CD4-positive, alpha-beta memory T cell (primary cell): ENCODE results near the gene CIAO2A. TPM values are rescaled to one million over a fixed set of nuclear protein-coding genes. Genes with fewer than 3 reads are reported as not detected.

Experiments used
- CTCF ChIA-PET: fragments of 350-600 bp; sonication (Branson Sonifier 250); formaldehyde crosslinking; loops from one replicate; lab custom pipeline; 2021; ENCODE audit warnings: inconsistent platforms; ENCODE audit not compliant: partially characterized antibody; lab: Charles Lee
- POLR2A ChIA-PET: fragments of 350-600 bp; sonication (Branson Sonifier 250); formaldehyde crosslinking; loops from one replicate; lab custom pipeline; 2021; ENCODE audit not compliant: partially characterized antibody; lab: Charles Lee
- DNase-seq, 5 donors: peaks; one replicate each; pipeline versions ENCODE4 v3.0.0 to v3.0.0-alpha.2; 2020 to 2022; ENCODE audit warnings: mixed read lengths in 1 of 5
- H3K27ac ChIP-seq: one replicate; pipeline ENCODE4 v1.7.0; 2013; ENCODE audit warnings: low read depth, low read length
- H3K27me3 ChIP-seq: 2 replicates; pipeline ENCODE4 v1.7.0; 2013; ENCODE audit warnings: mild to moderate bottlenecking, low read length, moderate library complexity; ENCODE audit not compliant: insufficient read depth
- H3K36me3 ChIP-seq: 2 replicates; pipeline ENCODE4 v1.7.0; 2013; ENCODE audit warnings: mild to moderate bottlenecking, low read length, moderate library complexity; ENCODE audit not compliant: insufficient read depth
- H3K4me1 ChIP-seq: 2 replicates; pipeline ENCODE4 v1.7.0; 2013; ENCODE audit warnings: mild to moderate bottlenecking, low read length, moderate library complexity; ENCODE audit not compliant: insufficient read depth
- H3K4me3 ChIP-seq, 2 donors: one replicate each; pipeline ENCODE4 v1.7.0; 2013; ENCODE audit warnings: low read length in 2 of 2, mild to moderate bottlenecking in 1 of 2
- H3K9me3 ChIP-seq, 2 donors: one replicate each; pipeline ENCODE4 v1.7.0; 2013; ENCODE audit warnings: low read length in 2 of 2, control low read depth in 1 of 2; ENCODE audit not compliant: control insufficient read depth in 1 of 2
- H3K27ac Mint-ChIP-seq, 7 donors: one replicate each; pipeline ENCODE4 v1.8.0; 2020 to 2021; ENCODE audit warnings: mixed read lengths in 7 of 7, mild to moderate bottlenecking in 6 of 7, inconsistent platforms in 3 of 7, moderate library complexity in 3 of 7
- H3K27me3 Mint-ChIP-seq, 2 donors: one replicate each; pipeline ENCODE4 v1.8.0; 2020 to 2021; ENCODE audit warnings: mixed read lengths in 2 of 2
- H3K36me3 Mint-ChIP-seq, 2 donors: one replicate each; pipeline ENCODE4 v1.8.0; 2020 to 2021; ENCODE audit warnings: mixed read lengths in 2 of 2, inconsistent platforms in 1 of 2, mild to moderate bottlenecking in 1 of 2
- H3K4me1 Mint-ChIP-seq, 4 donors: one replicate each; pipeline ENCODE4 v1.8.0; 2020 to 2021; ENCODE audit warnings: mixed read lengths in 4 of 4, mild to moderate bottlenecking in 1 of 4
- H3K4me3 Mint-ChIP-seq, 8 donors: one replicate each; pipeline ENCODE4 v1.8.0; 2020 to 2021; ENCODE audit warnings: mixed read lengths in 8 of 8, mild to moderate bottlenecking in 7 of 8, moderate library complexity in 6 of 8, inconsistent platforms in 3 of 8
- H3K9me3 Mint-ChIP-seq, 8 donors: one replicate each; pipeline ENCODE4 v1.8.0; 2020 to 2021; ENCODE audit warnings: mixed read lengths in 8 of 8, mild to moderate bottlenecking in 5 of 8, inconsistent platforms in 3 of 8, moderate library complexity in 1 of 8
- intact Hi-C: fragments of 100-400 bp; cut with micrococcal nuclease; formaldehyde crosslinking; loops from one replicate; pipeline ENCODE4 v1.15.1; 2023
- polyA plus RNA-seq, 2 donors: library from polyadenylated mRNA; unstranded; fragments of 300-500 nt; fragmentation: Illumina TruSeq; gene quantifications; one replicate each; pipeline ENCODE4 v1.2.3, GENCODE V29; 2021
- total RNA-seq, 2 experiments: library from RNA; stranded (reverse); gene quantifications; one replicate each; pipeline ENCODE4 v1.2.3, GENCODE V29; 2021

Gene CIAO2A
- total and polyA plus RNA-seq, 4 experiments from 2014 or later = 35.0 to 134 (median 53.2) TPM

- Mint-ChIP-seq H3K27ac (no peak overlapping the region), H3K9me3 (peaks cover 0 to 4% (median 0%) of the 10 kb centered on the region in 8 donors), H3K4me3 (no peak overlapping the region), H3K4me1 (no peaks in the 10 kb centered on the region), H3K36me3 (no peaks in the 10 kb centered on the region), H3K27me3 (no peaks in the 10 kb centered on the region)
- no peak for DNase-seq
- Histone ChIP-seq H3K36me3 (no peaks in the 10 kb centered on the region), H3K27ac (no peak overlapping the region), H3K4me3 (no peak overlapping the region), H3K27me3 (no peaks in the 10 kb centered on the region), H3K4me1 (no peaks in the 10 kb centered on the region), H3K9me3 (no peaks in the 10 kb centered on the region)
- POLR2A ChIA-PET = no interaction called here
- intact Hi-C loops = no loop called here
- CTCF ChIA-PET = interaction anchor here (1.3 to 2.8 kb wide), 2 partner anchors 12 to 132 kb away, joined by 3 to 8 read pairs; no protein-coding TSS in a partner anchor
Observed at GRCh38 chr15:64022571-64022970, 71.1 kb downstream of the CIAO2A start.

Other genes with a start within 250 kb of the CIAO2A start
- gene DAPK2, start 47.4 kb downstream of the CIAO2A start, total RNA-seq = 1 to 10 TPM; 2.3 to 2.9 TPM
- gene DAPK2, start 47.4 kb downstream of the CIAO2A start, polyA plus RNA-seq = under 1 TPM in 1 of 2 donors, not detected in 1; 0.93 TPM
- gene SNX1, start 2.1 kb upstream of the CIAO2A start, total RNA-seq = 100 to 1,000 TPM; 147 to 155 TPM
- 10 to 100 TPM; 58.3 to 73.6 TPM for gene SNX1, start 2.1 kb upstream of the CIAO2A start, polyA plus RNA-seq
- gene SNX22, start 57.9 kb upstream of the CIAO2A start, total RNA-seq = under 1 TPM; 0.33 to 0.70 TPM
- under 1 TPM; 0.32 to 0.95 TPM for gene SNX22, start 57.9 kb upstream of the CIAO2A start, polyA plus RNA-seq
- 100 to 1,000 TPM; 247 to 271 TPM for gene PPIB, start 69.2 kb upstream of the CIAO2A start, total RNA-seq
- 100 to 1,000 TPM; 616 to 730 TPM for gene PPIB, start 69.2 kb upstream of the CIAO2A start, polyA plus RNA-seq